ENCODE measurements around the gene GIMAP1.

GIMAP1 gene

GRCh38 chr7:150722431-150722931 lies 6.1 kb downstream of the GIMAP1 start:
- DNase-seq = no peak

DNA sequence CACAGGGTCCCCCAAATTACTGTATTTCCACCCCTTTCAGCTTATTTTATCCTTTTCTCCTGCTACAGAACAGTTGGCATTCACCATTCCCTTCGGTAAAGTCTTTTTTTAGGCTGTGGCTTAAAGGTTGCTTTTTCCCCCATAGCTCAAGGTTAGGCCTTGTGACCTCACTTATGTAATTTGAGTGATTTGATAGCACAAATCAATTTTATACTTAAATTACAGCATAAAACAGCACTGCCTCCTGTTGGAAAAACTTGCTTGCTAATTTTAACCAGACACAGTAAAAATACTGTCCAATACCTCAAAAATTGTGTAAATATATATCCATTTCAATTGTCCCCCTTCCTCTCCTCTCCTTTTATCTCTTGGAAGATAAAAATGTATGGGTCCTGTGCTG lies 7.1 kb downstream of the GIMAP1 start:
- DNase-seq = no peak

DNA sequence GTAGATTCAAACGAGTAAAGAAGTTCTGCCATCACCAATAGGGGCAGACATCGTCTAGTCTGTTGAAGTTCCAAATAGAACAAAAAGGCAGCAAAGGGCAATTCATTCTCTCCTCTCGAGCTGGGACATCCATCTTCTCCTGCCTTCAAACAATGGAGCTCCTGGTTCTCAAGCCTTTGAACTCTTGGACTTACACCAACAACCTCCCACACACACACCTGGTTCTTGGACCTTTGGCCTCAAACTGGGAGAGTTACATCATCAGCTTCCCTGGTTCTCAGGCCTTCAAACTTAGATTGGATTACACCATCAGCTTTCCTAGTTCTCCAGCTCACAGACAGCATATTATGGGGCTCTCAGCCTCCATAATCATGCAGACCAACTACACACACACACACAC lies 11.0 kb downstream of the GIMAP1 start:
- DNase-seq = no peak

DNA sequence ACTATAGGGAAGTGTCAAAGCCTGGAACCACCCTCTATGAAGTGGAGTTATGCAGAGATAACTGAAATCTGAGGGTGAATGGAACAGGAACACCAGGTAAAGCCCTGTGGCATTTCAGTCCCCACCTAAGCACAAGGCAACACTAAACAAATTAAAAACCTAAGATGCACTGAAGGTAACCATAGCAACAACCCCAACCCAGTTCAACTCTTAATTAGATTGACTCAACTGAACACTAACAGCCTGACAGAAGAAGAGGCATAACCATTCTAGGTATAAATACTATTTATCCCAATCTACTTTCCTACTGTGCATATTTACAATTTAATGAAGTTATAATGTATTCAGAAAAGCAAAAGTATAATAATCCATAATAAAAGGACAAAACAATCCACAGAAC lies 11.6 kb downstream of the GIMAP1 start:
- DNase-seq = no peak

- DNase-seq = no peak
Observed at GRCh38 chr7:150728609-150729008, 12.2 kb downstream of the GIMAP1 start.

GRCh38 chr7:150731916-150732315 lies 15.5 kb downstream of the GIMAP1 start:
- no peak for DNase-seq

GRCh38 chr7:150732786-150733481 lies 16.5 kb downstream of the GIMAP1 start:
- DNase-seq = no peak

GRCh38 chr7:150733482-150734095 lies 17.2 kb downstream of the GIMAP1 start:
- no peak for DNase-seq

GRCh38 chr7:150734254-150734653 lies 17.8 kb downstream of the GIMAP1 start:
- no peak for DNase-seq

GRCh38 chr7:150735596-150736358 lies 19.4 kb downstream of the GIMAP1 start:
- no peak for DNase-seq

DNA sequence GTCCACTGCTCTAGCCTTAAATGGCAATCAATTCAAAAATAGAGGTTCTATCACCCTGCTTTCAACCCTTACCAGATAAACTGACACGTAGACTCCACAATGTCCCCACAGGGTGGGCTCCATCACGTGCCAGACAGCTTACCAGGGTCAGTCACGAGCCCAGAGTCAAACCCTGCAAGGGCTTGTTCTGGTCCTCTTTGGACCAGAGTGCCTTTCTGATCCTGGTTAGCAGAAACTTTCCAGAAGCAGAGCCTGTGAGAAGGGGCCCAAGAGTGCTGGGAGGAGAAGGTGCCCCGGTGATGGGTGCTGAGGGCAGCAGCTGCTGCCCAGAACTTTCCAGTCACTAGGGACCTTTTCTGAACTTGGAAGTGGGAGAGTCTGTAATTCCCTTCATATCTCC lies 20.5 kb downstream of the GIMAP1 start:
- no peak for DNase-seq

DNA sequence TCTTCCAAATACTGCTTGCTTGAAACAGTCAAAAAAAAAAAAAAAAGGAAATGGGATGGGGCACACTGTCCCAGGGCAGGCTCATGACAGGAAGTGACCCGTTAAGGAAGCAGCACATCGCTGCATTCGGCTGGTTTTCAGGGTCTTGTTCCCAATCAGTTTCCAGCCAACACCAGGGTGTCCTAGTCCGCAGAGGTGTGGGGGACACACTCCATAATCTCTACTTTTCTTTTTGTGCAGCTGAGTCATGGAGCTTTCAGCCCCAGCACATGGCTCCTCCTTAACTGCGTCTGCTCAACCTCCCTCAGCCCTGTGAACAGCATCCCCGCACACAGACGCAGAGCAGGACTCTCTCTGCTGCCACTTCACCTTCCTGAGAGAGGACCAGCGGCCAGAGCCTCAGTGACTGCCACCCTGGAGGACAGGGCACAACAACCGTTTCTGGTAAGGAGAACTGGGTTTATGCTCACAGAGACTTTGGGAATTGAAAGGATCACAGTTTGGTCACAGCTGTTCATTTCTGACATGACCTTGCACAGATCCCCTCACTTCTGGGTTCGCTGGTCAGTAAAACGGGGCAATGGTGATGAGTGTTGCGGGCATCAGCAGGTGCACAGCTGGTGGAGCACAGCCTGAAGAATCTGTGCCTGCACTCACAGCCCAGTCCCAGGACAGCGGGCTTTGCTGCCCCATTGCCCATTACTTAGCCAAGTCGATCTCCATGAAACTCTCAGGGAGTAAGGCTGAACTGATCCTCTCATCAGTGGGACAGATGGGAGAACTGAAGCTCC lies 21.0 kb downstream of the GIMAP1 start, which contains the start of gene GIMAP5:
Gene GIMAP5, plus strand, starts transcription at position 154 of the 791 bp plus-strand sequence. CDS start 3,467 bp downstream, outside the sequence.
- DNase-seq = no peak

GRCh38 chr7:150738092-150738491 lies 21.7 kb downstream of the GIMAP1 start:
- no peak for DNase-seq

DNA sequence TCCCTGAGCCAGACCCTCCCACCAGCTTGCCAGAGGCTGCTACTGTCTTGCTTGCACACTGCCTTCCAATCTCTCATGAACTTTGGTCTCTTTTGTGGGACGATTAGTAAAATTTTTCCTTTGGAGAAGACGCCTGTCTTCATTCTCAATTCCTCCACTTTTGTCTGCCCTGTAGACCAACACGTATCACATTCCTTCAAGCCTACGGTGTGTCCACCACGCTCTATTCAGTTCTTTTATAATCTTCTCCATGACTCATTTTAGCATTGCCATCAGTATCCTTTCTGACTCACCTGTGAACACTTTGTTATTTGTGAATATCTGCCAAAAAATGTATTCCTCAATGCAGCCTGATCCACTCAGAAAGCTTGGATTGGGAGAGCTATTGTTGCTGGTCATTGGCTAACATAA lies 22.2 kb downstream of the GIMAP1 start:
- DNase-seq = no peak

- no peak for DNase-seq
Observed at GRCh38 chr7:150739033-150739432, 22.6 kb downstream of the GIMAP1 start.

DNA sequence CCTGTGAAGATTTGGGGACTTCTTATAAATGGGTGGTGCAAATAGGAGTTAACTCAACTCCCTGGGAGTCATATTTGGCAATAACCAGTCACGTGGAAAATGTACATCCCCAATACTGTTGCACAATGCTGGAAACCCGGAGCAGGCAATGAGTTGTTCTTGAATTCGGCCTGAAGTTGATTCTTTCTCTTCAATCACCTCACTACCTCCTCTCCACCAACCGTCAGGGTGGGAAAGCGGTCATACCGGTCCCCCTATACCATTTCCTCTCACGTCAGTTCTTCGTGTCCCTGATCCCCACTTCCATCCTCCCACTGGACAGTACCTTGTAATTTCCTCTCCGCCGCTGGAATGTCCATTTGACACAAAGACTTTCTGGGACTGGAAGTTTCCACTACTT lies 23.6 kb downstream of the GIMAP1 start:
- DNase-seq = no peak

- no peak for DNase-seq
Observed at GRCh38 chr7:150742286-150742968, 26.0 kb downstream of the GIMAP1 start.

- DNase-seq = no peak
Observed at GRCh38 chr7:150744041-150744656, 27.7 kb downstream of the GIMAP1 start.

- no peak for DNase-seq
Observed at GRCh38 chr7:150745086-150745485, 28.7 kb downstream of the GIMAP1 start.

DNA sequence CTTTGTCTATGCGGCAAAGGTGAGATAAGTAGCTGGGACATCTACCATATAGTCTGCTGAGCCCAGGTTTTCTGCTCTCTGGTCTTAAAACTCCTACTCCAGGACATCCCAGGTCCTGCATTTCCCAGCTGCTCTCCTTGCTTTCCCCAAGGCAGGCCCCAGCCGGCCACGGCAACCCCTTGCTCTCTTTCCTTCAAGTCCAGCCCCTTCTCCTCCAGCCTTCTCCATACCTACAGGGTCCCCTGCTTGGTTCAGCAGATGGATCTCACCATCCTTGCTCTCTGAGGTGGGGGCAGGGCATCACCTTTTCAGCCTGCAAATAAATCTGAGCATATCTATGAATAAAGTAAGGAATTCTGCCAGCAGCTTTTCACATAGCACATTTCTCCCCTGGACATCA lies 29.5 kb downstream of the GIMAP1 start:
- no peak for DNase-seq

- DNase-seq = no peak
Observed at GRCh38 chr7:150746921-150747320, 30.5 kb downstream of the GIMAP1 start.

DNA sequence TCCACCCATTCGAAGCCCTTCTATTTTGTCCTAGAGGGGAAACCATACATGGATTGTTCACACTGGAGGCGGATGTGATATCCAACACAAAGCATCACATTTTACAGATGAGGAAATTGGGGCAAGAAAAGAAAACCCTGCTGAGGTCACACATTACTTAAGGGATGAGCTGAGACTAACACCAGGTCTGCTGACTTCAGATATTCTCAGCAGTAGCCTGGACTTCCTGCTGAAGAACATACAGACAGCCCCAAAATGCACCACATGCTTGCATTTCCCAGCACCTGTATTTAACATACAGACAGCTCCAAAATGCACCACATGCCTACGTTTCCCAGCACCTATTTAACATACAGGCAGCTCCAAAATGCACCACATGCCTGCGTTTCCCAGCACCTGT lies 32.0 kb downstream of the GIMAP1 start:
- DNase-seq = no peak
